Bronchial epithelial cell (primary cell): ENCODE measurements around the gene SCG3. TPM values are rescaled to one million over a fixed set of nuclear protein-coding genes. Genes with fewer than 3 reads are reported as not detected.

Source experiments
- DNase-seq: peaks from one replicate; pipeline ENCODE4 v3.0.0-alpha.2; 2010; ENCODE audit warnings: low read depth
- FAIRE-seq: peaks from 2 replicates; lab custom pipeline; 2011; peaks lifted over from hg19 to GRCh38; lab: Jason Lieb, UNC
- H3K27me3 ChIP-seq: 2 replicates; pipeline ENCODE4 v1.5.1; 2011; ENCODE audit warnings: low read length; ENCODE audit not compliant: control insufficient read depth, insufficient read depth
- H3K36me3 ChIP-seq: 2 replicates; pipeline ENCODE4 v1.5.1; 2011; ENCODE audit warnings: low read length; ENCODE audit not compliant: control insufficient read depth, insufficient read depth
- H3K4me3 ChIP-seq: 2 replicates; pipeline ENCODE4 v1.5.1; 2011; ENCODE audit warnings: mild to moderate bottlenecking, low read depth, low read length, control low read depth
- total RNA-seq: library from RNA; depleted of rRNA; stranded (reverse); fragments of >200 nt; gene quantifications from 2 replicates; pipeline ENCODE4 v1.2.1, GENCODE V29; 2014
- TF ChIP-seq, protein P1 (sequence below): IDR thresholded peaks from 2 replicates; pipeline ENCODE4 v1.5.1; 2011; ENCODE audit warnings: mild to moderate bottlenecking, moderate library complexity, low read length, control low read depth, inconsistent platforms; ENCODE audit not compliant: insufficient read depth, severe bottlenecking

The SCG3 gene
- total RNA-seq, 1 donor from 2014 or later = not detected

DNA sequence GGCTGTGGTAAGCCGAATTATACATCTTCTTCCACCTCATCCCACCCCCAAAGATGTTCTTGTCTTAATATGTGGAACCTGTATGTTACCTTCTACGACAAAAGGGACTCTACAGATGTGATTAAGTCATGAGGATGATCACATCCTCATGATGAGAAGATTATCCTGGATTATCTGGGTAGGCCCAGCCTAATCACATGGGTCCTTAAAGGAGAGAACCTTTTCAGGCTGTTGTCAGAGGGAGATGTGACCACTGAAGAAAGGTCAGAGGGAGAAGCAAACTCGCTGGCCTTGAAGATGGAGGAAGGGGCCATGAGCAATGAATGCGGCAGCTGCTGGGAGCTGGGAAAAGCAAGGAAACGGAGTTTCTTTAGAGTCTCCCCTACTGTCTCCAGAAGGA, 12.9 kb upstream of the SCG3 start:
- TF ChIP-seq, protein P1, sequence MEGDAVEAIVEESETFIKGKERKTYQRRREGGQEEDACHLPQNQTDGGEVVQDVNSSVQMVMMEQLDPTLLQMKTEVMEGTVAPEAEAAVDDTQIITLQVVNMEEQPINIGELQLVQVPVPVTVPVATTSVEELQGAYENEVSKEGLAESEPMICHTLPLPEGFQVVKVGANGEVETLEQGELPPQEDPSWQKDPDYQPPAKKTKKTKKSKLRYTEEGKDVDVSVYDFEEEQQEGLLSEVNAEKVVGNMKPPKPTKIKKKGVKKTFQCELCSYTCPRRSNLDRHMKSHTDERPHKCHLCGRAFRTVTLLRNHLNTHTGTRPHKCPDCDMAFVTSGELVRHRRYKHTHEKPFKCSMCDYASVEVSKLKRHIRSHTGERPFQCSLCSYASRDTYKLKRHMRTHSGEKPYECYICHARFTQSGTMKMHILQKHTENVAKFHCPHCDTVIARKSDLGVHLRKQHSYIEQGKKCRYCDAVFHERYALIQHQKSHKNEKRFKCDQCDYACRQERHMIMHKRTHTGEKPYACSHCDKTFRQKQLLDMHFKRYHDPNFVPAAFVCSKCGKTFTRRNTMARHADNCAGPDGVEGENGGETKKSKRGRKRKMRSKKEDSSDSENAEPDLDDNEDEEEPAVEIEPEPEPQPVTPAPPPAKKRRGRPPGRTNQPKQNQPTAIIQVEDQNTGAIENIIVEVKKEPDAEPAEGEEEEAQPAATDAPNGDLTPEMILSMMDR = no peak
- Histone ChIP-seq H3K27me3 (peaks cover 5% of the 10 kb centered on the region), H3K36me3 (no peaks in the 10 kb centered on the region), H3K4me3 (no peak overlapping the region)
- FAIRE-seq (no peak), DNase-seq (no peak)

DNA sequence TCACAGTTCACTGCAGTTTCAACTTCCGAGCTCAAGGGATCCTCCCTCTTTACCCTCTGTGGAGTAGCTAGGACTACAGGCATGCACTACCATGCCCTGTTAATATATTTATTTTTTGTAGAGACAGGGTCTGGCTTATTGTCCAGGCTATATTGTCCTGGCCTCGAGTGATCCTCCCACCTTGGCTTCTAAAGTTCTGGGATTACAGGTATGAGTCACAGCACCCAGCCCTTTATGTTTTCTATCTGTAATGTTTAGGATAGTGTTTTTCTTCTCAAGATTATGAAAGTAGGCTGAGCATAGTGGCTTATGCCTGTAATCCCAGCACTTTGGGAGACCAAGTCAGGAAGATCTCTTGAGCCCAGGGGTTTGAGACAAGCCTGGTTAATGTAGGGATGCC, 11.9 kb upstream of the SCG3 start:
- peak; percentile 10 for DNase-seq
- TF ChIP-seq, protein P1 = no peak
- Histone ChIP-seq H3K4me3 (no peak overlapping the region), H3K27me3 (peaks cover 5% of the 10 kb centered on the region), H3K36me3 (no peaks in the 10 kb centered on the region)
- FAIRE-seq = no peak

DNA sequence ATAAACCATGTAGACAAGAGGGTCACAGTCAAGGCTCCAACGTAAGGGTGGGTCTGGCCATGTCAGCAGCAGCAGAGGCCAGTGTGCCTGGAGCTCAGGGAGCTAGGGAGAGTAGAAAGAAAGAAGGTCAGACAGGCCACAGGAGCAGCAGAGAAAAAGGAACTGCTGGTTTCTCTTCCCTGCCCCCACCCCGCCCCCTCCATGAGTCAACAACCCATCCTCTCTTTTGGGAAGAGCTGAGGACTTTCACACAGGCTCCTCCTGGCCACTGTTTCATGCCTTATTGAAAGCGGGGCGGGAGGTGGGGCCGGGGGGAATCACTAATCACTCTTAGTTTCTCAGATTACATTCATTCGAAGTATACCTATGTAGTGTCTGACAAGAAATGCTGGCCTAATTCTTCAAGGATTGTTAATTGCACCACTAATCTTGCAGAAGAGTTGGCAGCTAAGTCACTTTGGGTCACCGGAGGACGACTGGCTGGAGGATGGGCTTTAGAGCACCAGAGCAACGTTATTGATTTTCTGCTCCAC, 9.1 kb upstream of the SCG3 start:
- DNase-seq = no peak
- FAIRE-seq = no peak
- no peak overlapping the region for H3K4me3 ChIP-seq
- H3K27me3 ChIP-seq = peaks cover 5% of the 10 kb centered on the region
- H3K36me3 ChIP-seq = no peaks in the 10 kb centered on the region
- TF ChIP-seq, protein P1 = no peak

DNA sequence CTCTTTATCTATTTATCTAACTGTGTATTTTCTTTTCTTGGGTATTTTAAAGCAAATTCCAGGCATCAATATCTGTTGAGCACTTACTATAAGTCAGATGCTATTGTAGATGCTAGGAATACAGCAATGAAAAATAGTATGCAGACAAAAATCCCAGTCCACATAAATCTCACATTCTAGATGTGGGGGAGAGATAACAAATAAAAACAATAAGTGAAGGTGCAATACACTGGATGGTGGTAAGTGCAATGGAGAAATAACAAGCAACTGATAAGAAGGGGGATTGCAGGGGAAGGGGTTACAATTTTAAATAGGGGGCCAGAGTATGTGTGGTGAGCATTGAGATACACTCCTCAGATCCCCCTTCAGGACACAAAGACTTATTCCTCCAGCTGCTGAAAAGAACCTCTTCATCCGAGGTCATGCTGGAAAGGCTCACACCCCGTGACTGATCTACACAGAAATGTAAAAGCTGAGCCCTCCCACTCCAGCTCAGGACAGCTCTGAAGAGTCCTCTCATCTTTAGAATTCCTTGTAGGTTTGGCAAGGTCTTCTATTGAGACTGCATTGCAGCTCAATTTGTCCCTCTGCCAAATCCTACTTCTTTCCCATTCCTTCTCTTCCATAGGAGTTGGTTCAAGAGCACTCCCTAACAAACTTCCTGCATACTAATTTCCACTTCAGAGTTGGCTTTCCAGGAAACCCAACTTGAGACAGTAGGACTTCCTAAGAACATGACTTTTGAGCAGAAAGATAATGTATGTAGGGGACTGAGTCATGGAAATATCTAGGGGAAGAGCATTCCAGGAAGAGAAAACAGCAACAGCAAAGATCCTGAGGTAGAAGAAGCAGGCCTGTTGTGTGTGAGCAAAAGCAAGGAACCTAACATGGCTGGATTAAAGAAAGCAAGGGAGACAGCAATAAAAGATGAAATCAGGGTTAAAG, 8.1 kb upstream of the SCG3 start:
- H3K4me3 ChIP-seq = no peak overlapping the region
- no peaks in the 10 kb centered on the region for H3K36me3 ChIP-seq
- FAIRE-seq = no peak
- DNase-seq = no peak
- TF ChIP-seq, protein P1 = no peak
- peaks cover 5% of the 10 kb centered on the region for H3K27me3 ChIP-seq

DNA sequence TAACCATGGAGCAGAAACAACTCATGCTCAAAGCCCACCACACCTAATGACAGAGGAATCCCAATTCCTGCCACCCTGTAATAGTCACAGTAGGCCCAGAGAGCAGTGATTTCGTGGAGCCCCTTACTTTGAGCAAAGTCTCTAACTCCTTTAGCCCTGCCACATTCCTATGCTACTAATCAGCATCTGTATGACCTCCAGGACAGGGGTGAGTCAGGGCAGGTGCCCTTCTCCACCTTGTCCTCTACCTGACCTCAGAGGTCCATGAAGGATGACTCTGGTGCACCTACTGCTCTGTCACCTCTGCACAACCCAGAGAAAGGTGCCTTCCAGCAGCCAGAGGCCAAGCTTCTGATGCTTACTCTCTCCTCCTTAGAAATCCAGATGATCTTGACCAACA, 6.1 kb upstream of the SCG3 start:
- FAIRE-seq (no peak), DNase-seq (no peak)
- Histone ChIP-seq H3K27me3 (peaks cover 5% of the 10 kb centered on the region), H3K36me3 (no peaks in the 10 kb centered on the region), H3K4me3 (no peak overlapping the region)
- TF ChIP-seq, protein P1 = no peak
